ENCODE results near the gene GBP7.
A peak's percentile ranks its signal among the peaks of the same experiment; 100 is the strongest.

The GBP7 gene

GRCh38 chr1:89112871-89113613, 62.8 kb downstream of the GBP7 start:
- no peak for DNase-seq

DNA sequence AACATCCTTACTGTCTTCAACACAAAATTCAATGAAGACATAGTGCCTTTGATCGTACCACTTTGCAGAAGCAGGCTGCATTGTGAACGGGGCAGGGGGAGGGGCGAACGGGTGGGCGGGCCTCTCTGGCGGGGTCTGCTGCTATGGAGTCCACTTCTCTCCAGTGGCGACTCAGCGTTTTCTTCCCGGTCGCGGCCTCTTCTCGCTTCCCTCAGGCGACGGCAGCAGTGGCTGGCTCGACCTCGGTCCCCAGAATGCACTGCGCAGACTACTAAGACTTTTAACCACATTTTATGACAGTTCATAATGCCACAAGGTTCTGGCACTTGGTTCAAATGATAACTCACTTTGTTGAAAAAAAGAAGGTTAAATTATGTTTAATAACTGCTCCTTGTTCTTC, 71.1 kb downstream of the GBP7 start:
- no peak for DNase-seq

DNA sequence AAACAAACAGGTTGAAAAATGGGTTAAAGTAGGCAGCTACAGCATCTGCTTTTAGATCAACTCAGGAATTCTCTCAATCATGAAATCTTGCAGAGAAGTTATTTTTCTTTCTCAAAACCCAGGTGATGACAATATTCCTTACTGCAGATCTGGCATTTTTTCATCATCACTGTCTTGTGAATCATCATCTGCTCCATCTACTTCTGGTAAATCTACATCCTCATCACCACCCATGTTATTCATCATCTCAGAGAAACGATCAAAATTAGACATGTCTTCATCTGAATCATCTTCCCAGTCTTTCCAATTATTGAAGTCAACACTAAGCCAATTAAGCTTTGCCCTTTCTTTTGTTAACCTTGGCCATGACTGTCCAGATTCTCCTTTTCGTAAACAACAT, 71.7 kb downstream of the GBP7 start:
- no peak for DNase-seq

DNA sequence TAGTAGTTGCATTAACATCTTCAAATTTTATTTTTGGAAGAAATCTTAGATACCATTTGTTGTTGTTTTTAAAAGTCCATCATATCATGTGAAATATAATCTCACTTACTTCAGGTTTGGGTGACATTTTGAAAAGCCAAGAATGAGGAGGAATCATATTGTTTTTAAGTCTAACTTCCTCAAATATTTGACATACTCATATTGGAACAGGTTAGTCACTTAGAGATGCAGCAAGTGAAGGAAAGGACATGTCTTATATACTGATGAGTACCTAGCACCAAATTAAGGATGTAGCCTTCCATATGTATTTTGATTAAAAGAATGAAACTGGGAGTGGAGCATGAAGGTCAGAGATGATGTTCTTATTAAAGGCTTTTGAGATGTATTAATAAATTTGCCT, 73.8 kb downstream of the GBP7 start:
- DNase-seq = no peak

DNA sequence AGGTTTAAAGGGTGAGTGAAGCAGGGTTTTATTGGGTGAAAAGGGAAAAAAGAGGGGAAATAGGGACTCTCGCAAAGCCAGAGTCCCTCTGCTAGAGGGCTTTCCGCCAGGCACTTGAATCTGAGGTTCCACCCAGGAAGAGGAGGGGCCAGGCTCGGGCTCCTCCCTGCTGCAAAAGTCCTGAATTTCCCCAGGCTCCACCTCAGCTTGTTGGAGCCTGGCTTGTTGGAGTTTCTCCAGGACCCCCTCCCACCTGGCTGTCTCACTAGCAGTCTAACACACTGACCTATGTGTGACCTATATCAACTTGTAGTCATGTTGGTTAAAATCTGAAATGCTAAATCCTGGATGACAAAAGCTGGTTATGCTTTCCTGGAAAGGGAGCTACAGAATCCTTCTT, 75.4 kb downstream of the GBP7 start:
- DNase-seq = no peak

DNA sequence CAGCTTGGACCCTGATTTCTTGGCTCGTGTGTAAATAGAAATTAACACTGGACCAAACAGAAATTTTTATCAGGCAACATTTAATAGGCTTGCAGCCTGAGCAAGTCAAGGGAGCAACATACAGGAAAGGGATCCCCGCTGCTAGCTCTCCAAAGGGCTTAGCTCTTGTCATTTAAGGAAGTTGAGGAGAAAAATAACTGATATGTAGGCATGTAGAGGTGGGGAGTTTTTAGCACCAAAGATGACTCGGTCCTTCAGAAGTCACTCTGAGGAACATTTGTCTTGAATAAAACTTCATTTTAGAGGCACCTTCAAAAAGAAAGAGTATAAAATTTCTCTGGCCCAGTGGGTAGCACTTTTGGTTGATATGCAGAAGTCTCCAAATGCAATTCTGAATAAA, 76.9 kb downstream of the GBP7 start:
- no peak for DNase-seq

GRCh38 chr1:89095737-89096136, 80.1 kb downstream of the GBP7 start:
- DNase-seq = no peak

- no peak for DNase-seq
These were observed 85.8 kb downstream of the GBP7 start for GRCh38 chr1:89089962-89090361.

DNA sequence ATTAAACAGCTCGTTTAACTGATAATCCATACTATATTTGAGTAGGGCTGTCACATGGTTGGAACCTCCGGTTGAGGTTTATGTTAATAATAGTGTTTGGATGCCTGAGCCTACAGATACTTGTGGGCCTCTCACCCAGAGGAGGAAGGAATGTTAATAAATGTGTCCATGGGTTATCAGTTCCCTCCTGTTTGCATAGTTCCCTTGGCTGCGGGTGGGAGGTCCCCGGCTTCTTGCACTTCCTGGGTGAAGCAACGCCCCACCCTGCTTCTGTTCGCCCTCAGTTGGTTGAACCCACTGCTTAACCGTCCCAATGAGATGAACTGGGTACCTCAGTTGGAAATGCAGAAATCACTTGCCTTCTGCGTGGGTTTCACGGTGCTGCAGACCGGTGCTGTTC, 87.2 kb downstream of the GBP7 start:
- no peak for DNase-seq

- DNase-seq = no peak
These were observed 88.6 kb downstream of the GBP7 start for GRCh38 chr1:89087241-89087640.

DNA sequence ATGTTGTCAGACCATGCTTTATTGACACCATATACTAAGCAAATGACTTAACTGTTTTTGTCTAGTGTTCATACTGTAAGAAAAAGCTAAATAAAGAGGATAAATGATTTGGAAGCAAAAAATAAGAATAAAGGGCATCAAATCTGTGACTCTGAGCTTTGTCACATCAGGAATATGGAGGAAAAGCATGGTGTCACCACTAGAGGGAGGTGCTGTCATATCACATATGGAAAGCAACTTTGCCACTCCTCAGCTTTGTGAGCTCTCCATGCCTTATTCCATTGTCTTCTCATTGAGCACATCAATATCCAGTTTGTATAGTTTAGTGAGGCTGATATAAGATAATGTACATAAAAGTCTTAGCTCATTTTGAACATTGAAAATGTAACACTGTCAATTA, 90.0 kb downstream of the GBP7 start:
- peak; percentile 35 for DNase-seq
